NCI-H146 (cell line): ENCODE results near the gene DGCR8.
"Not testable (repeated sequence)": the region's sequence is repeated elsewhere in the genome, so short reads cannot be mapped to it uniquely, and the experiment has no call there.

Experiments used
- DNase-seq: peaks from one replicate; lab custom pipeline; 2025; lab: John Stamatoyannopoulos, UW

DGCR8 gene

GRCh38 chr22:20154602-20155187, 74.7 kb downstream of the DGCR8 start:
- peak; percentile 77 for DNase-seq

- peak; percentile 94 for DNase-seq
Observed at GRCh38 chr22:20155330-20156041, 75.4 kb downstream of the DGCR8 start.

- no peak for DNase-seq
Observed at GRCh38 chr22:20156042-20156389, 76.0 kb downstream of the DGCR8 start.

GRCh38 chr22:20156611-20157429, 76.8 kb downstream of the DGCR8 start:
- DNase-seq: peak; percentile 60

- DNase-seq: no peak
Observed at GRCh38 chr22:20157430-20158183, 77.6 kb downstream of the DGCR8 start.

GRCh38 chr22:20158391-20159036, 78.5 kb downstream of the DGCR8 start:
- no peak for DNase-seq

- DNase-seq: no peak
Observed at GRCh38 chr22:20159076-20159475, 79.0 kb downstream of the DGCR8 start.

- DNase-seq: not testable (repeated sequence)
Observed at GRCh38 chr22:20159531-20159930, 79.5 kb downstream of the DGCR8 start.

GRCh38 chr22:20160041-20160440, 80.0 kb downstream of the DGCR8 start:
- no peak for DNase-seq
